ENCODE data around the gene COPA.

DNA sequence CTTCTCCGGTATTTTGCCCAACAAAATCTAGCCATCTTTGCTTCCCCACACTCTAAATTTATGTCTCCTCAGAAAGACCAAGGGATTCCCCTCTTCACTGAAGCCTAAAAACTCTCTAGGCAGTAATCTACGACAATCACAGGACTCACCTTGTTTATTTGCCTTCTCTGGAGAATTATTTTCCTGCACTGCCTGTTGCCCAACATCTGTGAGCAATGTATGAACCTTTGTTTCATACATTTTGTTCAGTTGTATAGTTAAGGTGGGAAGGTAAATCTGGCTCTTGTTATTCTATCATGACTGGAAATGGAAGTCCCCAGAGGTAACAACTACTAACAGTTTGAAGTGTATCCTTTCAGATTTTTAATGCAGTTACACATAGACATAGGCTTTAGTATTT lies 2.2 kb downstream of the COPA start:
- no peak for TF ChIP-seq POLR2A (IDR thresholded peaks at IDR 0.05)
- TF ChIP-seq, protein P1, sequence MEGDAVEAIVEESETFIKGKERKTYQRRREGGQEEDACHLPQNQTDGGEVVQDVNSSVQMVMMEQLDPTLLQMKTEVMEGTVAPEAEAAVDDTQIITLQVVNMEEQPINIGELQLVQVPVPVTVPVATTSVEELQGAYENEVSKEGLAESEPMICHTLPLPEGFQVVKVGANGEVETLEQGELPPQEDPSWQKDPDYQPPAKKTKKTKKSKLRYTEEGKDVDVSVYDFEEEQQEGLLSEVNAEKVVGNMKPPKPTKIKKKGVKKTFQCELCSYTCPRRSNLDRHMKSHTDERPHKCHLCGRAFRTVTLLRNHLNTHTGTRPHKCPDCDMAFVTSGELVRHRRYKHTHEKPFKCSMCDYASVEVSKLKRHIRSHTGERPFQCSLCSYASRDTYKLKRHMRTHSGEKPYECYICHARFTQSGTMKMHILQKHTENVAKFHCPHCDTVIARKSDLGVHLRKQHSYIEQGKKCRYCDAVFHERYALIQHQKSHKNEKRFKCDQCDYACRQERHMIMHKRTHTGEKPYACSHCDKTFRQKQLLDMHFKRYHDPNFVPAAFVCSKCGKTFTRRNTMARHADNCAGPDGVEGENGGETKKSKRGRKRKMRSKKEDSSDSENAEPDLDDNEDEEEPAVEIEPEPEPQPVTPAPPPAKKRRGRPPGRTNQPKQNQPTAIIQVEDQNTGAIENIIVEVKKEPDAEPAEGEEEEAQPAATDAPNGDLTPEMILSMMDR (IDR thresholded peaks at IDR 0.05) = no peak
